Heart left ventricle (tissue), 16 donors: ENCODE data around the gene TAF6. TPM values are rescaled to one million over a fixed set of nuclear protein-coding genes. Genes with fewer than 3 reads are reported as not detected.
A peak's percentile ranks its signal among the peaks of the same experiment; 100 is the strongest.

Experiments
- ATAC-seq, 4 donors: fragments of 200-7000 bp; cut with Tn5 transposase; one replicate each; pipeline ENCODE4 v1.9.1; 2020 to 2022; ENCODE audit warnings: moderate library complexity in 4 of 4, mild to moderate bottlenecking in 3 of 4, moderate number of reproducible peaks in 1 of 4
- DNase-seq, 5 donors: peaks; one replicate each; pipeline ENCODE4 v3.0.0-alpha.2; 2020
- H3K27ac ChIP-seq, 12 donors: fragments of 200-600 bp; sonication (generic) in 4 of 12; one replicate each; pipeline versions ENCODE4 v1.5.0 to v1.8.0; 2016 to 2022; ENCODE audit warnings: mild to moderate bottlenecking in 2 of 12
- H3K27me3 ChIP-seq, 9 donors: fragments of 200-600 bp; sonication (generic) in 2 of 9; one replicate each; pipeline versions ENCODE4 v1.5.1 to v1.8.0; 2016 to 2022; ENCODE audit warnings: mild to moderate bottlenecking in 3 of 9
- H3K36me3 ChIP-seq, 9 donors: fragments of 200-600 bp; sonication (generic) in 2 of 9; one replicate each; pipeline versions ENCODE4 v1.5.0 to v1.8.0; 2018 to 2022; ENCODE audit warnings: mild to moderate bottlenecking in 2 of 9
- H3K4me1 ChIP-seq, 12 donors: fragments of 200-600 bp; sonication (generic) in 4 of 12; one replicate each; pipeline versions ENCODE4 v1.5.0 to v1.8.0; 2016 to 2022; ENCODE audit warnings: mild to moderate bottlenecking in 3 of 12
- H3K4me3 ChIP-seq, 12 donors: fragments of 200-600 bp; sonication (generic) in 4 of 12; one replicate each; pipeline versions ENCODE4 v1.5.0 to v1.8.0; 2017 to 2022; ENCODE audit warnings: mild to moderate bottlenecking in 9 of 12, moderate library complexity in 4 of 12
- H3K9me3 ChIP-seq, 12 donors: fragments of 200-600 bp; sonication (generic) in 4 of 12; one replicate each; pipeline versions ENCODE4 v1.5.0 to v1.8.0; 2016 to 2022; ENCODE audit warnings: mild to moderate bottlenecking in 1 of 12
- POLR2A ChIP-seq, 2 donors: fragments of 450-650 bp; IDR thresholded peaks; one replicate each; pipeline ENCODE4 v1.6.1; 2017; ENCODE audit warnings: antibody characterized with exemption in 2 of 2, mild to moderate bottlenecking in 2 of 2, moderate library complexity in 2 of 2
- WGBS, 4 donors: extraction: QIAGEN DNeasy Blood & Tissue Kit in 2 of 4; methylation state at CpG; one replicate each; pipeline versions ENCODE4 v1.1.5 to v1.1.7; 2013 to 2018; 5-methylcytosine and 5-hydroxymethylcytosine counted together
- intact Hi-C, 10 donors: fragments of 100-400 bp; cut with DNase I; formaldehyde crosslinking; loops; one replicate each; pipeline versions ENCODE4 v1.11.1 to v1.14.2; 2022
- polyA plus RNA-seq, 2 donors: library from polyadenylated mRNA; stranded (reverse); fragments of 200-250 nt; gene quantifications; one replicate each; pipeline ENCODE4 v1.2.3, GENCODE V29; 2013
- total RNA-seq, 9 donors: library from RNA; depleted of rRNA in 2 of 9; stranded (reverse); fragments of >200 nt in 2 of 9; fragmentation: NEBNext Ultra II Directional in 3 of 9; extraction: Animal tissue kit (Norgen Biotek cat#: 25700) in 3 of 9; gene quantifications; one replicate each; pipeline versions ENCODE4 v1.1.0 to v1.2.4, GENCODE V29; 2016 to 2023
- TF ChIP-seq, protein P1 (sequence below), 12 donors: fragments of 200-600 bp; sonication (generic) in 4 of 12; IDR thresholded peaks; one replicate each; pipeline versions ENCODE4 v1.5.0 to v1.8.0; 2018 to 2022; ENCODE audit warnings: antibody characterized with exemption in 12 of 12, mild to moderate bottlenecking in 5 of 12
- donor health status: ischemic (EF 13 %, LVEDD 7.1; RV severe dilation, severe dysfunction).
- donor health status: healthy with polysubstance abuse.
- donor health status: DM: no; HTN: yes; CAD: no.
- donor health status: DM: no; HTN: no; CAD: no.
- donor health status: ischemic (EF 25% LVEDD 6.9; RV normal size, moderate dysfunction).
- donor health status: ischemic (EF 25% LVEDD 5.7; RV mildly dilated, moderate dysfunction).
- donor health status: healthy.
- donor health status: DM: yes; HTN: yes; CAD: no.
- donor health status: ischemic (EF 35%, LVEDD 5.7; RV mildly dilated, moderate dysfunction).
- donor health status: nonischemic (EF 11% LVEDD 7.7; RV severe dilation, severe dysfunction).
- donor health status: DM: yes; HTN: yes; CAD: no.
- donor health status: PGD.
- donor health status: ischemic (EF 29% LVEDD 5.4; RV normal size, mild dysfunction).
- donor health status: nonischemic (EF 23%, LVEDD 6.1; RV moderate dilation, normal function).

TAF6 gene
- total and polyA plus RNA-seq, 11 donors: 24.9 to 80.9 (median 34.1) TPM

GRCh38 chr7:100111156-100111555 is 8.0 kb downstream of the TAF6 start:
- Histone ChIP-seq H3K9me3 (no peaks in the 10 kb centered on the region), H3K27me3 (no peaks in the 10 kb centered on the region), H3K4me3 (no peak overlapping the region), H3K27ac (no peak overlapping the region), H3K36me3 (peaks cover 0 to 89% (median 77%) of the 10 kb centered on the region in 9 donors), H3K4me1 (no peaks in the 10 kb centered on the region)
- intact Hi-C loops: no loop called here
- TF ChIP-seq, protein P1, sequence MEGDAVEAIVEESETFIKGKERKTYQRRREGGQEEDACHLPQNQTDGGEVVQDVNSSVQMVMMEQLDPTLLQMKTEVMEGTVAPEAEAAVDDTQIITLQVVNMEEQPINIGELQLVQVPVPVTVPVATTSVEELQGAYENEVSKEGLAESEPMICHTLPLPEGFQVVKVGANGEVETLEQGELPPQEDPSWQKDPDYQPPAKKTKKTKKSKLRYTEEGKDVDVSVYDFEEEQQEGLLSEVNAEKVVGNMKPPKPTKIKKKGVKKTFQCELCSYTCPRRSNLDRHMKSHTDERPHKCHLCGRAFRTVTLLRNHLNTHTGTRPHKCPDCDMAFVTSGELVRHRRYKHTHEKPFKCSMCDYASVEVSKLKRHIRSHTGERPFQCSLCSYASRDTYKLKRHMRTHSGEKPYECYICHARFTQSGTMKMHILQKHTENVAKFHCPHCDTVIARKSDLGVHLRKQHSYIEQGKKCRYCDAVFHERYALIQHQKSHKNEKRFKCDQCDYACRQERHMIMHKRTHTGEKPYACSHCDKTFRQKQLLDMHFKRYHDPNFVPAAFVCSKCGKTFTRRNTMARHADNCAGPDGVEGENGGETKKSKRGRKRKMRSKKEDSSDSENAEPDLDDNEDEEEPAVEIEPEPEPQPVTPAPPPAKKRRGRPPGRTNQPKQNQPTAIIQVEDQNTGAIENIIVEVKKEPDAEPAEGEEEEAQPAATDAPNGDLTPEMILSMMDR (IDR thresholded peaks at IDR 0.05): no peak
- no peak for TF ChIP-seq POLR2A (IDR thresholded peaks at IDR 0.05)
- ATAC-seq (no peak), DNase-seq (no peak)
- WGBS, 4 donors: 90 to 95% (median 92%) methylated on average over 5 to 7 of the region's 7 CpGs

- 83 to 92% (median 87%) methylated on average over 12 of the region's 12 CpGs for WGBS, 4 donors
- DNase-seq: no peak
- H3K27me3 ChIP-seq: no peaks in the 10 kb centered on the region
- ATAC-seq: no peak
- no peak for TF ChIP-seq POLR2A (IDR thresholded peaks at IDR 0.05)
- TF ChIP-seq, protein P1 (IDR thresholded peaks at IDR 0.05): no peak
- intact Hi-C loops: no loop called here
- H3K4me1 ChIP-seq: no peaks in the 10 kb centered on the region
- H3K4me3 ChIP-seq: no peak overlapping the region
- H3K27ac ChIP-seq: no peak overlapping the region
- H3K9me3 ChIP-seq: no peaks in the 10 kb centered on the region
- H3K36me3 ChIP-seq: peaks cover 0 to 99% (median 91%) of the 10 kb centered on the region in 9 donors
These were observed 9.5 kb downstream of the TAF6 start for GRCh38 chr7:100109521-100110163.

DNA sequence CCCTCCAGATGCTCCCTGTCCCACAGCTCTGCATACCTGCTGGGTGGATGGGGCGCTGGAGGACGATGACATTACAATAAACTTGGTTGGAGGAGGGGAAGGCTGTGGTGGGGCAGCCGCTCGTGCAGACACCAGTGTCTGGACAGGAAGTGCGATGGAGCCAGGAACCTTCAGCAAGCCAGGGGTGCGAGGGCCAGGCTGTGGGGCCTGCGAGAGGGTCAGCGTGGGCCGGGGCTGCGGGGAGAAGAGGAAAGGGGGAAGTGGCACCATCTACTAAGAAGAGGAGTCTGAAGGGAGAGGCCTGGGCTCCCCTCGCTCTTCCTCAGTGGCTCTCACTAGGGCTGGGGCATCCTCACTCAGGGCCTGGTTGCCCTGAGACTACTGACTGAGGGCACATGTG is 11.3 kb downstream of the TAF6 start:
- no peaks in the 10 kb centered on the region for H3K9me3 ChIP-seq
- H3K27ac ChIP-seq: no peak overlapping the region
- no peaks in the 10 kb centered on the region for H3K4me1 ChIP-seq
- TF ChIP-seq, protein P1 (IDR thresholded peaks at IDR 0.05): no peak
- no peak for TF ChIP-seq POLR2A (IDR thresholded peaks at IDR 0.05)
- intact Hi-C loops: no loop called here
- H3K4me3 ChIP-seq: no peak overlapping the region
- DNase-seq: no peak
- no peaks in the 10 kb centered on the region for H3K27me3 ChIP-seq
- no peak for ATAC-seq
- 73 to 80% (median 75%) methylated on average over 10 to 11 of the region's 11 CpGs for WGBS, 4 donors
- H3K36me3 ChIP-seq: peaks cover 0 to 99% (median 93%) of the 10 kb centered on the region in 9 donors

GRCh38 chr7:100107125-100107737 is 11.9 kb downstream of the TAF6 start:
- intact Hi-C loops: no loop called here
- Histone ChIP-seq H3K27ac (no peak overlapping the region), H3K27me3 (no peaks in the 10 kb centered on the region), H3K36me3 (peaks cover 0 to 93% (median 86%) of the 10 kb centered on the region in 9 donors), H3K9me3 (no peaks in the 10 kb centered on the region), H3K4me3 (no peak overlapping the region), H3K4me1 (peaks cover 0 to 6% (median 4%) of the 10 kb centered on the region in 12 donors)
- peak in 1 of 4 donors; percentile 4 for ATAC-seq
- no peak for TF ChIP-seq POLR2A (IDR thresholded peaks at IDR 0.05)
- TF ChIP-seq, protein P1 (IDR thresholded peaks at IDR 0.05): no peak
- DNase-seq: no peak
- WGBS, 4 donors: 83 to 85% (median 84%) methylated on average over 22 to 25 of the region's 25 CpGs
